Measurements from ENCODE around the gene CRABP2.

Gene CRABP2

DNA sequence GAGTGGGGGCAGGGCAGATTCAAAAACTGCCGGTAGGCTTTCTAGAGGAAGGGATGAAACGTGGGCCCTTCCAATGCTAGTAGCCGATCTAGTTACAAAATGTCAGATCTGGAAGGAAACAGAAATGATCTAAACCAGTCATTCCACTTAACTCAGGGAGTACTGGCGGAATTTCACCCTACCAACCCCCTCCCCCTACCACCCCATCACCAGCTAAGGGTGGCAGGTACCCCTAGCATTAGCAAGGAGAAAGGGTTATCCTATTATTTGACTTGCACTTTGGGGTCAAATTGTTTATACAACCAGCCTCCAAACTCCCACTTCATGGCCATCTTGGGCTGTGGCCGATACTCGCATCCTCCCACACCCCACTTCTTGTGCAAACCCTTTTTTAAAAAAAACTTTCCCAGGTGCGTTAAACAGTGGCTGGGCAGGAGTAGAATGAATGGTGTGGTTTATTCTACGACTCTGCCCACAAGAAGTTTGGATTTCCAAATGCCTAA lies 36.1 kb upstream of the CRABP2 start:
- DNase-seq, result no peak

- peak; percentile 93 for DNase-seq
These were observed 35.5 kb upstream of the CRABP2 start, which contains the start of gene MRPL24 for GRCh38 chr1:156740741-156741480. Gene MRPL24 (minus strand): TSS chr1:156741088. CDS start chr1:156738704, 2,384 bp downstream.

DNA sequence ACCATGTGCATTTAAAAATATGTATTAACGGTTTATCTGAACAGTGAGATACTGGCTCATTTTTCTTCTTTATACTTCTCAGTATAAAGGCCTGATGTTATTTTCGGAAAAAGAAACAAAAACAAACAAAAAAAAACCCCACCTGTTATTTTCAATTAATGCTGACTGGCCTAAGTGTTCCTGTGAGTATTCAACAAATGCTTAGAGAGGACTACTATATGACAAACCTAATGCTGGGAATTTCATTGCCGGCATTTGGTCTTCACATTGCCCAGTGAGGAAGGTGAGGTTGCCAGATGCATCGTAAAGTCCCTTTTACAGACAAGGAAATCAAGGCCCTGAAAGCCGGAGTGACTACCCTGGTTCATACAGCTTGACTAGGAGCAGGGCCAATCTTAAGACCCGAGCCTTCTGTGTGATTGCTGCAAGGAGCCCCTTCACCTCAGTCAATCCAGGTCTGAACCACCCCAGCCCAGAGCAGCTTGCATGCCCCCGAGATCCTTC lies 34.9 kb upstream of the CRABP2 start:
- DNase-seq, result no peak

GRCh38 chr1:156738916-156739315 lies 33.5 kb upstream of the CRABP2 start:
- no peak for DNase-seq

GRCh38 chr1:156738407-156738806 lies 33.0 kb upstream of the CRABP2 start:
- DNase-seq, result no peak

DNA sequence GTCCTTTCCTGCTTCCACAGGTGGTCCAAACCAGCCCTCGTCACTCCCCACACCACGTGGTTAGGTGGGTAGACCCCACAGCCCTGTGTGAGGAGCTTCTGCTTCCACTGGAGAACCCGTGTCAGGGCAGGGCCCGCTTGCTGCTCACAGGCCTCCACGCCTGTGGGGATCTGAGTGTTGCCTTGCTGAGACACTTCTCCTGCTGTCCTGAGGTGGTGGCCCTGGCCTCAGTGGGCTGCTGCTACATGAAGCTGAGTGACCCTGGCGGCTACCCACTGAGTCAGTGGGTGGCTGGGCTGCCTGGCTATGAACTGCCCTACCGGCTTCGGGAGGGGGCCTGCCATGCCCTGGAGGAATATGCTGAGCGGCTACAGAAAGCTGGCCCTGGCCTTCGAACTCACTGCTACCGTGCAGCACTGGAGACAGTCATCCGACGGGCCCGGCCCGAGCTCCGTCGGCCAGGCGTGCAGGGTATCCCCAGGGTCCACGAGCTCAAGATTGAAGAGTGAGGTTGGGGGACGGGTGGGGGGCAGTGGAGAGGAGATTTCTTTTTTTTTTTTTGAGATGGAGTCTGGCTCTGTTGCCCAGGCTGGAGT lies 28.7 kb upstream of the CRABP2 start:
- no peak for DNase-seq

- DNase-seq, result peak; percentile 95
These were observed 23.4 kb upstream of the CRABP2 start, which contains the start of gene ISG20L2 for GRCh38 chr1:156728599-156729462. Gene ISG20L2 (minus strand): TSS chr1:156728766. CDS start chr1:156727652, 1,114 bp downstream.

- DNase-seq, result peak; percentile 61
These were observed 22.7 kb upstream of the CRABP2 start, which contains the start of gene METTL25B for GRCh38 chr1:156727926-156728598. Gene METTL25B (plus strand): TSS chr1:156728469. CDS start chr1:156729105, 636 bp downstream.

- no peak for DNase-seq
These were observed 22.1 kb upstream of the CRABP2 start for GRCh38 chr1:156727492-156727891.

DNA sequence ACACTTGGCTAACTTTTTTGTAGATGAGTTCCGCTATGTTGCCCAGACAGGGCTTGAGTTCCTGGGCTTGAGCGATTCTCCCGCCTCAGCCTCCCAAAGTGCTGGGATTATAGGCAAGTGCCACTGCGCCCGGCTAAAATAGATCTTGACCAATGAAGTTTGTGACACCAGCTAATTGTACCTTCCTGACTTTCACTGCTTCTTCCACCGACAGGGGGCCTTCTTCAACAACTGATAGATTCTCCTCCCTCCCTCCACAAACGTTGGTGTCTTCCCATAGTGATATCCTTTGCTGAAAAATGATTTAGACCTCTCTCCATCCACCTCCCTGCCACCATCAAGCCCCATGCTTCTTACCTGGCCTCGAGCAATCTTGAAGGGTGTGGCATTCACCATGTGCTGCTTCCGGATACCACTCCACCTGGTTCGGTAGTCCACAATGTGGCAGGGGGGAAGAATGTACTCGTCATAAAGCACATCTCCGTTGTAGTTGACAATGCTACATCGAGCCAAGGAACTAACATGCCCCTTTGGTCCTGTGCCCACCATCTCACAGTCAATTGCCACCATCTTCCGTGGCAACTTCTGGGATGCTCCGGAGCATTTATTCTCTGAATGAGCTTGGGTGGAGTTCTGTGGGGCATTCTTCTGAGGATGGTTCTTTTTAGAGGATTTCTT lies 21.3 kb upstream of the CRABP2 start:
- peak; percentile 41 for DNase-seq

DNA sequence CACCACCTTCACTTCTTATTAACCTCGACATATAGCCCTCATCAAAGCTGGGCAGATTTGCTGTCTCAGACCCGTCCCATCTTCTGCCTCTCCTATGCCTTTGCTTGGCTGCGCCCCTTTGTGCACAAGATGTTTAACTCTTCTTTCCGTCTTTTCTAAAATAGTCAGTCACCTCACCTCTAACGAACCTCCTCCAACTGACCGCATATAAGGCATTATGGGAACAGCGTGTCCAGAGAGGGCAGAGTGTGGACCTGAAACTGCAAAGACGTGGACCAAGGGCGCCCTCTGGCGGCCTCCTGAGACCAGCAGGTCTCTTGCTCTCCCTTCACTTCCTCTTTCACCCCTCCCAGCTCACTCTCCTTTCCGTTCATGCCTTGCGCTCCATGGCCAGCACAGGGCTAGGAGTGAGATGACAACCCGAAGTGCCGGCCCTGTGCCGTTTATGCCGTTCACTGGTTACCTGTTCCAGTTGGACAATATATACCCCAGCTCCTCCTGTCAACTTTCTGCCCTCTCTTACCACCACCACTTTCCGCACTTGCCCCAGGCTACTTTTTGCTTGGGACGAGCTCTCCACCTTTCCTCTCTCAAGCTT lies 20.4 kb upstream of the CRABP2 start:
- peak; percentile 79 for DNase-seq

GRCh38 chr1:156721535-156721934 lies 16.2 kb upstream of the CRABP2 start:
- DNase-seq, result no peak

DNA sequence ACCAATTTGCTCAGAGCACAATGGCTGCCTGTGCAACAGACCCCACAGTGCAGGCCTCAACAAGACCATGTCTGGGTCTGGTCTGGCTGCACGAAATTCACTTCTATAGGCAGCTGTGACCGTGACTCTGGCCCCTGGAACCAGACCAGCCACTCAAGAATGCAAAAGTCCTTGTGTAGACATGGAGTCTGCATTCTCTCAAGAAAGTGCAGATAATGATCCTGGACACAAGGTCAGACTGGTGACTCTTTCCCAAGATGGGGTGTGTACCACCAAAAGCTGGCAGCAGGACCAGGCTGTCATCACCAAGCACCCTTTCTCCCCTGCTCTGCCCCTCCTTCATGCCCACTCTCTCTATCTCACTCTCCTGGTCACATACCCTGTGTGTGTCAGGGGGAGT lies 15.7 kb upstream of the CRABP2 start:
- no peak for DNase-seq

- no peak for DNase-seq
These were observed 12.0 kb upstream of the CRABP2 start for GRCh38 chr1:156717351-156717750.

GRCh38 chr1:156714830-156715229 lies 9.4 kb upstream of the CRABP2 start:
- no peak for DNase-seq

- no peak for DNase-seq
These were observed 7.2 kb upstream of the CRABP2 start for GRCh38 chr1:156712626-156713025.

DNA sequence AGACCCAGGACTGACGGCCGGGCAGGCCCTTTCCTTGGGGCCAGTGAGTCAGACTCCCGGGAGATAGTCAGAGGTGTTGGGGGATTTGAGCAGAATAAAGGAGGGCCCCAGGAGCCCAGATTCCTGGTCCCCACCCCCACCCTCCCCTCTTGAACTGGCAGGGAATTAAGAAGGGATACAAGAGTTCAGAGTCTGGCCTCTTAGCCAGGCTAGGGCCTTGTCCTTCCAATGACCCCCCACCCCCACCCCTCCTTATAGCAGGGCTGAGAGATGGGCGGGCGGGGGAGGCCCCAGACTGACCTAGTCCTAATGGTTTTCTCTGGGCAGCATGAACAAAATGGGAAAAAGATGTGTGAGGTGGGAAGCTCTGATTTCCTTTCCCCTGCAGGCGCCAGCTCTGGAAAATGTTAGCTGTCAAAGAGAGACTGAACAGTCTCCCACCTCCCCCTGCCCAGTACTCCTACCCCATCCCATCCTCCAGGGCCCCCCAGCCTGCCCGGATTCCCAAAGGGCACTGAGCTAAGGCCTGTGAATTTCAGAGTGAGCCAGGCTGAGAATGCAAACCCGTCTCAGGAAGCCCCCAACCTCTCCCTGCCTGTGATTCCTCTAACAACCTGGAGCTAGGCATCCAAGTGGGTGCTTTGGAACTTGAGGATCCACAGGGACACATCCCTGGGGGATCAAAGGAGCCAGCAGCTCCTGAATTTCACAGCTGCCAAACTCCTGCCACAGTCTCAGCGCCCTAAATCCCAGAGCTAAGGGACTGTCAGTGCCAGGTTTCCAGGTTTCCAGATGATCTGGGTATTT lies 5.8 kb upstream of the CRABP2 start:
- no peak for DNase-seq

DNA sequence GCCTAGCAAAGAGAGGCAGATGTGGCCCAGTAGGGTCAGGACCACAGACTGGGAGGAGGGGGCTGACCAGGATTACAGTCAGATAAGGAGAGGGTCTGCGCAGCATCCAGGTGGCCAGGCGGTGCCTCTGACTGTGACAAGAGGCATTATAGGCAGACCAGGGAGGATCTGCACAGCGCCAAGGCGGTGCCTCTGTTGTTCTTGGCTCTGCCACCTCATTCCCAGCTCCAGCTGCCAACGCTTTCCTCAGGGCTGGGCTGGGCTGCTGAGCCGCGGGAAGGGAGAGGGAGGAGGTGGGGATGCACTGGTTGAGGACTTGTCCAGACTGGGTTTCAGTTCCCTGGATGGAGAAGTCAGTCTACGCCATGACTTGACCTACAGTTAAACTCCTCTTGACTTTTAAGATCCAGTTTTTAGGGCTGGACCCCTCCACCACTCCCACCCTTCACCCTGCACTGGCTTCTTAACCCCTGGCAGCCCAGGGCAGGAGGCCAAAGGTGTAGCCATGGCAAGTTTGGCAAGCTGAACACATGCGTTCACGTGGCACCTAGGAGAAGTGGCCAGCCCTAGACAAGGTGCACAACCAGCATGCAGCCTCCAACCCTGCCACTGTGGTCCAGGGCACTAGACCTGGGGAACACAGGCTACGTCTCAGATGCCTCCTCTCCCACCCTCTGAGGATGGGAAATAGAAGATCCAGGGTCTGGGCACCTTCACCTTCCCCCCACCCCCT lies 4.5 kb upstream of the CRABP2 start:
- no peak for DNase-seq

DNA sequence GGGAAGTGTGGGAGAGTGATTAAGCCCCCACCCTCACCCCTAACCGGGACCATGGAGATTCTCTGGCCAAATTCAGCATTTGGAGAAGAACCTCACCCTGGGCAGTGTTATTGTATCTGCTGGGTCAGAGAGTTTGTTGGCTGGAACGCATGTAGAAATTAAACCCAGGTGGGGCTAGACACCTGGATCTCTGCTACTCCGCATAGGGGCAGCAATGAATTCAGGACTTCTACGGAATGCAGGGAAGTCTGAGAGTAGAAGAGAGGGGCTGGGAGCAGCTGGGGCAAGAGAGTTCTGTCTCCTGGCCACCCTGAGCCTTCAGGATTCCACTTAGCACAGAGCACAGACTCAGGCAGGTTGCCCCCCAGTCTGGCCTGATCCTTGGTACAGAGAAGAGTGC lies 3.6 kb upstream of the CRABP2 start:
- no peak for DNase-seq

DNA sequence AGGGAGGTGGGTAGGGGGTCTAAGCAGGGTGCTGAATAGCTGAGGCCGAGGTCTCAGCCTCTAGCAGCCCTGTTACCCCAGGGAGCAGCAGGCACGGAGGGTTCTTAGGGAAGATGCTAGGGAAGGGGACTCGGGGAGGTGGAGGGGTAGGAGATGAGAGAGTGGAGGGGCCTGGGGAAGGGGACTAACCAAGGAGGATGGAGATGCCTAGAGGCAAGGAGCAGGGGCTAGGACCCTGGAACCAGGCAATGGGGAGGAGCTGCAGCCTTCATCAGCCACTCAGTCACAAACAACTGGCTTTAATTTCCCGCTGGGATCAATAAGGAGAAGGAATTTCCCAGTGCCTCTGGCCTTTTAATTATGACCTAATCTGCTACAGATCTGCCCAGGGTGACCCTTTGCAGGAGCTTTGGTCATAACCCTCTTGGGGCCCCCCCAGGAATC lies 2.9 kb upstream of the CRABP2 start:
- DNase-seq, result no peak
